ENCODE data around the gene KAZN.

DNA sequence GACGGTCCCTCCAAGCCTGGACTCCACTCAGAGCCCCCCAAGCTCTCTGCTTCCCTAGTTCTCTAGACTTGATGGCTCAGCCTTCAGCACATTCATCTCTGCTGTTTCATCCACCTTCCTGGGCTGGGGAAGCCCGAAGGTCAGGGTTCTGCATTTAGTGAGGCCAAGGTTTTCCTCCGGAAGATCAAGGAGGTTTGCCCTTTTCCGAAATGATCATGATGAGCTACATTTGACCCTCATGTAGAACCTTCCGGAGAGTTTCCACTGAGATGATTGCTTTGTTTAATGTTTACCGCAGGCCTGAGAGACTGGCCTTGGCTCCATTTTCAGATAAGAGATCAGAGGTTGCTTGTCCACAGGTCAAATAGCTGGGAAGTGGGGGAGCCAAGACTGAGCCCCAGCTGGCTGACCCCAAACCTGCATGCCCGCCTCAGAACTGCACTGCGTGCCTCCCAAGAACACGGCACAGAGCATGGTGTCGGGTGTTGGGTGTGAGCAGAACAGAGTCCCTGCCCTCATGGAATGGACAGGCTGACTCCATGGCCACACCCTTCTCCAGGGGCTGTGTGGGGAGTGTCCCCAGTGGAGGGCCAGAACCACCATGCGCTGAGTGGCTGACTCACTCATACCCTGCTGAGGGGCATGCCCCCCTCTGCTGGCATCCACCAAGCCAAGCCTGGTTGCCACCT, 354.3 kb downstream of the KAZN start:
- TF ChIP-seq CEBPB (IDR thresholded peaks at IDR 0.05) (no peak), TAF1 (IDR thresholded peaks at IDR 0.05; ENCODE audit: low read depth) (no peak), TEAD4 (IDR thresholded peaks at IDR 0.05) (no peak), EP300 (IDR thresholded peaks at IDR 0.05; ENCODE audit: borderline replicate concordance) (no peak; the same call in 1 of the 2 replicates), TCF12 (IDR thresholded peaks at IDR 0.05; ENCODE audit: low read depth) (no peak), YY1 (IDR thresholded peaks at IDR 0.05; ENCODE audit: low read depth) (no peak), FOXM1 (IDR thresholded peaks at IDR 0.05; ENCODE audit: borderline replicate concordance, low read depth) (no peak), EGR1 (IDR thresholded peaks at IDR 0.05) (no peak)
- TF ChIP-seq, protein P1, sequence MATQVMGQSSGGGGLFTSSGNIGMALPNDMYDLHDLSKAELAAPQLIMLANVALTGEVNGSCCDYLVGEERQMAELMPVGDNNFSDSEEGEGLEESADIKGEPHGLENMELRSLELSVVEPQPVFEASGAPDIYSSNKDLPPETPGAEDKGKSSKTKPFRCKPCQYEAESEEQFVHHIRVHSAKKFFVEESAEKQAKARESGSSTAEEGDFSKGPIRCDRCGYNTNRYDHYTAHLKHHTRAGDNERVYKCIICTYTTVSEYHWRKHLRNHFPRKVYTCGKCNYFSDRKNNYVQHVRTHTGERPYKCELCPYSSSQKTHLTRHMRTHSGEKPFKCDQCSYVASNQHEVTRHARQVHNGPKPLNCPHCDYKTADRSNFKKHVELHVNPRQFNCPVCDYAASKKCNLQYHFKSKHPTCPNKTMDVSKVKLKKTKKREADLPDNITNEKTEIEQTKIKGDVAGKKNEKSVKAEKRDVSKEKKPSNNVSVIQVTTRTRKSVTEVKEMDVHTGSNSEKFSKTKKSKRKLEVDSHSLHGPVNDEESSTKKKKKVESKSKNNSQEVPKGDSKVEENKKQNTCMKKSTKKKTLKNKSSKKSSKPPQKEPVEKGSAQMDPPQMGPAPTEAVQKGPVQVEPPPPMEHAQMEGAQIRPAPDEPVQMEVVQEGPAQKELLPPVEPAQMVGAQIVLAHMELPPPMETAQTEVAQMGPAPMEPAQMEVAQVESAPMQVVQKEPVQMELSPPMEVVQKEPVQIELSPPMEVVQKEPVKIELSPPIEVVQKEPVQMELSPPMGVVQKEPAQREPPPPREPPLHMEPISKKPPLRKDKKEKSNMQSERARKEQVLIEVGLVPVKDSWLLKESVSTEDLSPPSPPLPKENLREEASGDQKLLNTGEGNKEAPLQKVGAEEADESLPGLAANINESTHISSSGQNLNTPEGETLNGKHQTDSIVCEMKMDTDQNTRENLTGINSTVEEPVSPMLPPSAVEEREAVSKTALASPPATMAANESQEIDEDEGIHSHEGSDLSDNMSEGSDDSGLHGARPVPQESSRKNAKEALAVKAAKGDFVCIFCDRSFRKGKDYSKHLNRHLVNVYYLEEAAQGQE (IDR thresholded peaks at IDR 0.05; ENCODE audit: low read depth): no peak
